IPS-18a (cell line): Measurements from ENCODE around the gene IQSEC3.
A peak's percentile ranks its signal among the peaks of the same experiment; 100 is the strongest.

Experiments used
- H3K27ac ChIP-seq: one replicate; pipeline ENCODE4 v1.5.1; 2013; ENCODE audit warnings: low read length
- H3K27me3 ChIP-seq: one replicate; pipeline ENCODE4 v1.6.1; 2013; ENCODE audit warnings: mild to moderate bottlenecking, low read length; ENCODE audit not compliant: control insufficient read depth, insufficient read depth
- H3K36me3 ChIP-seq: one replicate; pipeline ENCODE4 v1.6.1; 2013; ENCODE audit warnings: low read depth, low read length; ENCODE audit not compliant: control insufficient read depth
- H3K4me1 ChIP-seq: one replicate; pipeline ENCODE4 v1.6.1; 2013; ENCODE audit warnings: low read depth, low read length; ENCODE audit not compliant: control insufficient read depth
- H3K4me3 ChIP-seq: one replicate; pipeline ENCODE4 v1.5.1; 2013; ENCODE audit warnings: low read length
- H3K9ac ChIP-seq: one replicate; pipeline ENCODE4 v1.6.1; 2013; ENCODE audit warnings: mild to moderate bottlenecking, low read length, moderate library complexity
- H3K9me3 ChIP-seq: one replicate; pipeline ENCODE4 v1.6.1; 2013; ENCODE audit warnings: low read depth, low read length; ENCODE audit not compliant: control insufficient read depth

IQSEC3 gene

GRCh38 chr12:153080-153746 is 86.6 kb downstream of the IQSEC3 start:
- Histone ChIP-seq H3K9me3 (no peaks in the 10 kb centered on the region), H3K4me3 (peak overlapping the region; percentile 41), H3K27ac (no peak overlapping the region), H3K27me3 (no peaks in the 10 kb centered on the region), H3K4me1 (peaks cover 4% of the 10 kb centered on the region), H3K9ac (no peak overlapping the region), H3K36me3 (no peaks in the 10 kb centered on the region)

GRCh38 chr12:154058-154457 is 87.5 kb downstream of the IQSEC3 start:
- no peaks in the 10 kb centered on the region for H3K9me3 ChIP-seq
- H3K9ac ChIP-seq: no peak overlapping the region
- H3K4me1 ChIP-seq: peaks cover 4% of the 10 kb centered on the region
- no peaks in the 10 kb centered on the region for H3K27me3 ChIP-seq
- H3K4me3 ChIP-seq: no peak overlapping the region
- H3K27ac ChIP-seq: no peak overlapping the region
- H3K36me3 ChIP-seq: no peaks in the 10 kb centered on the region

GRCh38 chr12:155006-155405 is 88.4 kb downstream of the IQSEC3 start:
- Histone ChIP-seq H3K27me3 (no peaks in the 10 kb centered on the region), H3K4me3 (no peak overlapping the region), H3K9me3 (no peaks in the 10 kb centered on the region), H3K27ac (no peak overlapping the region), H3K36me3 (no peaks in the 10 kb centered on the region), H3K9ac (no peak overlapping the region), H3K4me1 (peaks cover 4% of the 10 kb centered on the region)

GRCh38 chr12:155646-156045 is 89.1 kb downstream of the IQSEC3 start:
- H3K9me3 ChIP-seq: no peaks in the 10 kb centered on the region
- H3K27ac ChIP-seq: no peak overlapping the region
- H3K27me3 ChIP-seq: no peaks in the 10 kb centered on the region
- no peak overlapping the region for H3K4me3 ChIP-seq
- H3K4me1 ChIP-seq: peaks cover 4% of the 10 kb centered on the region
- no peaks in the 10 kb centered on the region for H3K36me3 ChIP-seq
- no peak overlapping the region for H3K9ac ChIP-seq

GRCh38 chr12:156945-157344 is 90.4 kb downstream of the IQSEC3 start:
- Histone ChIP-seq H3K27me3 (no peaks in the 10 kb centered on the region), H3K36me3 (no peaks in the 10 kb centered on the region), H3K9me3 (no peaks in the 10 kb centered on the region), H3K4me3 (no peak overlapping the region), H3K4me1 (peaks cover 4% of the 10 kb centered on the region), H3K9ac (no peak overlapping the region), H3K27ac (no peak overlapping the region)

GRCh38 chr12:157644-158043 is 91.1 kb downstream of the IQSEC3 start:
- no peaks in the 10 kb centered on the region for H3K36me3 ChIP-seq
- H3K9me3 ChIP-seq: no peaks in the 10 kb centered on the region
- H3K27ac ChIP-seq: no peak overlapping the region
- peaks cover 4% of the 10 kb centered on the region for H3K4me1 ChIP-seq
- H3K27me3 ChIP-seq: no peaks in the 10 kb centered on the region
- no peak overlapping the region for H3K4me3 ChIP-seq
- H3K9ac ChIP-seq: no peak overlapping the region

GRCh38 chr12:159156-159782 is 92.7 kb downstream of the IQSEC3 start:
- peaks cover 6% of the 10 kb centered on the region for H3K4me1 ChIP-seq
- H3K27me3 ChIP-seq: no peaks in the 10 kb centered on the region
- no peak overlapping the region for H3K4me3 ChIP-seq
- H3K9ac ChIP-seq: no peak overlapping the region
- no peak overlapping the region for H3K27ac ChIP-seq
- H3K36me3 ChIP-seq: no peaks in the 10 kb centered on the region
- H3K9me3 ChIP-seq: no peaks in the 10 kb centered on the region

- H3K36me3 ChIP-seq: no peaks in the 10 kb centered on the region
- H3K9ac ChIP-seq: no peak overlapping the region
- H3K27me3 ChIP-seq: no peaks in the 10 kb centered on the region
- no peak overlapping the region for H3K4me3 ChIP-seq
- peaks cover 9% of the 10 kb centered on the region for H3K4me1 ChIP-seq
- H3K27ac ChIP-seq: no peak overlapping the region
- no peaks in the 10 kb centered on the region for H3K9me3 ChIP-seq
Measured at GRCh38 chr12:160858-161257, 94.3 kb downstream of the IQSEC3 start.

- Histone ChIP-seq H3K27ac (no peak overlapping the region), H3K4me3 (no peak overlapping the region)
Measured at GRCh38 chr12:161823-162222, 95.3 kb downstream of the IQSEC3 start.

GRCh38 chr12:162467-163307 is 96.1 kb downstream of the IQSEC3 start:
- H3K9me3 ChIP-seq: no peaks in the 10 kb centered on the region

More at GRCh38 chr12:161823-162222, 95.3 kb downstream of the IQSEC3 start:
- Histone ChIP-seq H3K9ac (no peak overlapping the region), H3K4me1 (peaks cover 9% of the 10 kb centered on the region), H3K27me3 (no peaks in the 10 kb centered on the region), H3K9me3 (no peaks in the 10 kb centered on the region), H3K36me3 (no peaks in the 10 kb centered on the region)

GRCh38 chr12:163406-163986 is 96.9 kb downstream of the IQSEC3 start:
- no peak overlapping the region for H3K27ac ChIP-seq
- H3K36me3 ChIP-seq: no peaks in the 10 kb centered on the region
- no peaks in the 10 kb centered on the region for H3K9me3 ChIP-seq
- H3K9ac ChIP-seq: no peak overlapping the region
- H3K27me3 ChIP-seq: no peaks in the 10 kb centered on the region
- H3K4me1 ChIP-seq: peaks cover 9% of the 10 kb centered on the region
- no peak overlapping the region for H3K4me3 ChIP-seq

More at GRCh38 chr12:162467-163307, 96.1 kb downstream of the IQSEC3 start:
- no peaks in the 10 kb centered on the region for H3K27me3 ChIP-seq
- peaks cover 9% of the 10 kb centered on the region for H3K4me1 ChIP-seq
- H3K4me3 ChIP-seq: no peak overlapping the region
- no peak overlapping the region for H3K27ac ChIP-seq
- no peak overlapping the region for H3K9ac ChIP-seq
- no peaks in the 10 kb centered on the region for H3K36me3 ChIP-seq
